HCT116 (cell line): ENCODE data around the gene CHCT1. TPM values are rescaled to one million over a fixed set of nuclear protein-coding genes. Genes with fewer than 3 reads are reported as not detected.

Experiments
- ATAC-seq: fragments of 200-7000 bp; cut with Tn5 transposase; 2 replicates; pipeline ENCODE4 v1.9.1; 2020; ENCODE audit warnings: mild to moderate bottlenecking, moderate library complexity
- BruUV-seq: library from RNA; stranded (reverse); fragments of 400-500 nt; replicated peaks from 2 replicates; lab custom pipeline; 2021; lab: Mats Ljungman, UMichigan
- CTCF ChIA-PET: fragments of 300-600 bp; sonication (Branson Sonifier 250); formaldehyde crosslinking; loops from one replicate; lab custom pipeline; 2021; ENCODE audit warnings: antibody characterized with exemption; lab: Charles Lee
- POLR2A ChIA-PET: fragments of 300-600, 350-600 bp; sonication (Branson Sonifier 250); formaldehyde crosslinking; loops from one replicate; lab custom pipeline; 2021; ENCODE audit warnings: antibody characterized with exemption; lab: Charles Lee
- RAD21 ChIA-PET, 2 experiments: fragments of 300-600 bp; sonication (Branson Sonifier 250); formaldehyde crosslinking; loops; one replicate each; lab custom pipeline; 2023; ENCODE audit warnings: low total read pairs in 2 of 2; ENCODE audit not compliant: uncharacterized antibody in 2 of 2, unreplicated experiment in 2 of 2, low non-redundant PET in 1 of 2; lab: Charles Lee
- DNase-seq: peaks from one replicate; pipeline ENCODE4 v3.0.0-alpha.2; 2010; ENCODE audit warnings: low read depth, low spot score
- H2AFZ ChIP-seq: fragments of 200-600 bp; shearing (Covaris generic), sonication (generic); 2 replicates; pipeline ENCODE4 v1.6.1; 2017; ENCODE audit warnings: low read depth, mixed run types, mixed read lengths, antibody characterized with exemption, low read length; ENCODE audit not compliant: poor library complexity, severe bottlenecking
- H3K27ac ChIP-seq: 2 replicates; pipeline ENCODE4 v1.5.1; 2012; ENCODE audit warnings: low read depth, low read length
- H3K27me3 ChIP-seq: fragments of 200-600 bp; sonication (generic); 2 replicates; pipeline ENCODE4 v1.6.1; 2016; ENCODE audit warnings: mixed run types, low read length, mixed read lengths; ENCODE audit not compliant: insufficient read depth
- H3K36me3 ChIP-seq, 2 experiments: fragments of 200-500 bp in 1 of 2; fragments of 200-600 bp in 1 of 2; sonication (Bioruptor generic) in 1 of 2; sonication (generic) in 1 of 2; 2 replicates each; pipeline versions ENCODE4 v1.5.1 to v1.6.1; 2014 to 2016; ENCODE audit warnings: low read length in 2 of 2, inconsistent platforms in 1 of 2, mixed read lengths in 1 of 2, mixed run types in 1 of 2; ENCODE audit not compliant: insufficient read depth in 2 of 2, control insufficient read depth in 1 of 2
- H3K4me1 ChIP-seq, 2 experiments: fragments of 200-600 bp in 1 of 2; sonication (generic) in 1 of 2; 2 replicates each; pipeline versions ENCODE4 v1.5.1 to v1.6.1; 2012 to 2017; ENCODE audit warnings: low read length in 2 of 2, inconsistent platforms in 1 of 2, mild to moderate bottlenecking in 1 of 2, mixed read lengths in 1 of 2, mixed run types in 1 of 2, moderate library complexity in 1 of 2; ENCODE audit not compliant: insufficient read depth in 2 of 2, control insufficient read depth in 1 of 2
- H3K4me2 ChIP-seq: fragments of 200-600 bp; sonication (generic); 2 replicates; pipeline ENCODE4 v1.6.1; 2017; ENCODE audit warnings: mixed run types, low read length, mixed read lengths
- H3K4me3 ChIP-seq, 2 experiments: fragments of 200-600 bp in 1 of 2; sonication (generic) in 1 of 2; replicated peaks in 1 of 2; 2 replicates each; pipeline ENCODE4 v1.5.1; 2011 to 2016; ENCODE audit warnings: low read length in 2 of 2, control low read depth in 1 of 2, low read depth in 1 of 2, mild to moderate bottlenecking in 1 of 2, mixed read lengths in 1 of 2, mixed run types in 1 of 2
- H3K79me2 ChIP-seq: fragments of 200-600 bp; sonication (generic); 2 replicates; pipeline ENCODE4 v1.6.1; 2017; ENCODE audit warnings: mild to moderate bottlenecking, mixed run types, low read length, moderate library complexity, mixed read lengths; ENCODE audit not compliant: insufficient read depth
- H3K9ac ChIP-seq: fragments of 200-600 bp; sonication (generic); 2 replicates; pipeline ENCODE4 v1.6.1; 2016; ENCODE audit warnings: low read length, mixed read lengths
- H3K9me2 ChIP-seq: fragments of 200-600 bp; sonication (generic), shearing (Covaris generic); 2 replicates; pipeline ENCODE4 v1.6.1; 2017; ENCODE audit warnings: mixed run types, mild to moderate bottlenecking, moderate library complexity; ENCODE audit not compliant: insufficient read depth
- H3K9me3 ChIP-seq, 2 experiments: fragments of 200-500 bp in 1 of 2; fragments of 200-600 bp in 1 of 2; sonication (Bioruptor generic) in 1 of 2; sonication (generic) in 1 of 2; 2 replicates each; pipeline ENCODE4 v1.6.1; 2014 to 2017; ENCODE audit warnings: low read length in 2 of 2, mixed read lengths in 2 of 2, inconsistent platforms in 1 of 2, low read depth in 1 of 2, mild to moderate bottlenecking in 1 of 2, mixed run types in 1 of 2, moderate library complexity in 1 of 2; ENCODE audit not compliant: control insufficient read depth in 1 of 2, insufficient read depth in 1 of 2
- H4K20me1 ChIP-seq: fragments of 200-600 bp; sonication (generic), shearing (Covaris generic); 2 replicates; pipeline ENCODE4 v1.6.1; 2017; ENCODE audit warnings: mixed run types, mild to moderate bottlenecking, moderate library complexity; ENCODE audit not compliant: insufficient read depth
- ELF1 ChIP-seq: IDR thresholded peaks from 2 replicates; pipeline ENCODE4 v1.6.1; 2012; ENCODE audit warnings: low read depth, borderline replicate concordance
- FOSL1 ChIP-seq: IDR thresholded peaks from 2 replicates; pipeline ENCODE4 v1.6.1; 2012; ENCODE audit warnings: low read depth
- JUND ChIP-seq: IDR thresholded peaks from 2 replicates; pipeline ENCODE4 v1.6.1; 2012
- POLR2AphosphoS5 ChIP-seq: IDR thresholded peaks from 2 replicates; pipeline ENCODE4 v1.6.1; 2011; ENCODE audit warnings: mild to moderate bottlenecking, low read depth, low read length, moderate library complexity
- REST ChIP-seq: IDR thresholded peaks from 2 replicates; pipeline ENCODE4 v1.6.1; 2012; ENCODE audit warnings: low read depth
- SP1 ChIP-seq: IDR thresholded peaks from 2 replicates; pipeline ENCODE4 v1.6.1; 2012; ENCODE audit warnings: low read depth
- YY1 ChIP-seq: IDR thresholded peaks from 2 replicates; pipeline ENCODE4 v1.6.1; 2011; ENCODE audit warnings: low read length, low read depth, moderate library complexity, mild to moderate bottlenecking; ENCODE audit not compliant: insufficient replicate concordance; ENCODE audit errors: extremely low read depth
- ZFX ChIP-seq: fragments of 450-650 bp; IDR thresholded peaks from 2 replicates; pipeline ENCODE4 v1.6.1; 2017
- intact Hi-C: fragments of 100-400 bp; cut with micrococcal nuclease; formaldehyde crosslinking; loops from 2 replicates; pipeline ENCODE4 v1.10.0; 2022
- total RNA-seq: library from RNA; stranded (reverse); gene quantifications from one replicate; pipeline ENCODE4 v1.2.1, GENCODE V29; 2021; ENCODE audit not compliant: unreplicated experiment
- TF ChIP-seq, protein P1 (sequence below): IDR thresholded peaks from 2 replicates; pipeline ENCODE4 v1.6.1; 2012

The CHCT1 gene
- total RNA-seq, 1 experiment from 2014 or later = not detected

DNA sequence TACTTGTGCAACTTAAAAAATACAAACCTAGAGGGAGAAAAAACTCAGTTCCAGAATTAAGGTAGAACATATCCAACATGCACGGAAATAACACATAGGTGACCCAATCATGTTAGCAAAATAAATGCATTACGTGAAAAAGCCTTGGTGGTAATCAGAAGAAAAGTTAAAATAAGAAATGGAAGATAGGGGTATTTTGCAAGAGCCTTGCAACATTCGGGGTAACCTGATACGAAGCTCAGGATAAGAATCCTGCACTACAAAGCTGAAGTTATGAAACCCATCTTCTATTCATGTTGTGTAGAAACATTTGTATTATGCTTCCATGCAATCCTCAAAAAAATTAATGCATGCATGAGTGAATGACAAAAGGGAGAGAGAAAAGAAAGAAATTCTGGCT lies 33.1 kb downstream of the CHCT1 start:
- ATAC-seq = no peak
- Histone ChIP-seq H3K9ac (no peak overlapping the region), H3K9me3 (no peaks in the 10 kb centered on the region), H3K9me2 (no peaks in the 10 kb centered on the region), H4K20me1 (no peaks in the 10 kb centered on the region), H3K4me3 (no peak overlapping the region), H2AFZ (no peak overlapping the region), H3K27me3 (no peaks in the 10 kb centered on the region), H3K36me3 (peaks cover 9 to 41% of the 10 kb centered on the region in 2 experiments; a peak in 3 of 4 replicates), H3K4me1 (no peaks in the 10 kb centered on the region), H3K79me2 (no peaks in the 10 kb centered on the region), H3K27ac (no peak overlapping the region), H3K4me2 (no peak overlapping the region)
- ChIA-PET RAD21 (no interaction called here), POLR2A (no interaction called here), CTCF (no interaction called here)
- BruUV-seq = no TSS peak
- intact Hi-C loops = no loop called here
- DNase-seq = no peak
- TF ChIP-seq FOSL1 = no peak
- no peak for TF ChIP-seq SP1
- TF ChIP-seq REST = no peak
- no peak for TF ChIP-seq POLR2AphosphoS5
- no peak for TF ChIP-seq ZFX
- no peak for TF ChIP-seq YY1
- no peak for TF ChIP-seq JUND
- no peak for TF ChIP-seq ELF1
- TF ChIP-seq, protein P1, sequence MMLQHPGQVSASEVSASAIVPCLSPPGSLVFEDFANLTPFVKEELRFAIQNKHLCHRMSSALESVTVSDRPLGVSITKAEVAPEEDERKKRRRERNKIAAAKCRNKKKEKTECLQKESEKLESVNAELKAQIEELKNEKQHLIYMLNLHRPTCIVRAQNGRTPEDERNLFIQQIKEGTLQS = no peak
